Measurements from ENCODE around the gene HHAT.

HHAT gene

DNA sequence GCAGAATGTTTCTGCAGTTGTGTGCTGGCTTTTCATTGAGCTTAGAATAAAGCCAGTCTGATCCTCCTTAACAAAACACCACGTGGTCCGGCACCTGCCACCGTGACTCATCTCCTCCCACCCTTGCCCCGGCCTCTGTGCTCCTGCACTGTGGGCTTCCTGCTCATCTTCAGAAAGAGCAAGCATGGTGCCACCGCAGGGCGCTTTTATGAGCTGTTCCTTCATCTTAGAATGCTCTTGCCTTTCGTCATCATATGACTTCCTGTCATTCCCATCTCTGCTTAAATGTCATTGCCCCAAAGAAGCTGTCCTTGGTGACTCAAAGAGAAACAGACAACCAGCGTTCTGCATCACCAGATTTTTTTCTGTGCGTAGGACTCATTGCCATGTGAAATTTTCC lies 117.8 kb downstream of the HHAT start:
- peak; percentile 2 to 16 (median 4) for DNase-seq

DNA sequence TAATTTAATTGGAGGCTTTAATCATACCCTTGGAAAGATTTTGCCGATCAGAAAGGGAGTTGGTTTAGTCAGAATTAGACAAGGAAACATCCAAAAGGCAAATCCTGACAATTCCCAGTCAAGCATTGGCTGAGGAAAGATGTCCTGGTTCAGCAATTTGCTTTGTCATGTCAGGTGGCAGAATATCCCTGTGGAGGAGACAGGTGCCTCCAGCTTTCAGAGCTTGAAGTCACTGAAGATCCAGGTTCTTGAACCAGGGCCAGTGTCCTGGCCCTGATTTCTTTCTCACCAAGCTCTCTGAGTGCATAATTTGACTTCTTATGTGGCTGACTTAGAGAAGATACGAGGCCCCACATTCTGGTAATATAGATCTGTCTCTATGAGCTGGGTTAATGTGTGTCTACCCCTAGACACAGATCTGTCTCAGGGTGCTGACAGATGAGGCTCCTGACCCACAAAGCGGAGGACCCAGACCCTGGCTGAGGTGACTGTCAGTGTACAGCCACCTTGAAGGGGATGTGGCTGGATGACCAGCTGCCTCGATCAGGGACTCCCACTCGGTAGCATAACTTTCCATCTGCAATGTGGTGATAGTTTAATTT lies 118.9 kb downstream of the HHAT start:
- DNase-seq, result no peak

DNA sequence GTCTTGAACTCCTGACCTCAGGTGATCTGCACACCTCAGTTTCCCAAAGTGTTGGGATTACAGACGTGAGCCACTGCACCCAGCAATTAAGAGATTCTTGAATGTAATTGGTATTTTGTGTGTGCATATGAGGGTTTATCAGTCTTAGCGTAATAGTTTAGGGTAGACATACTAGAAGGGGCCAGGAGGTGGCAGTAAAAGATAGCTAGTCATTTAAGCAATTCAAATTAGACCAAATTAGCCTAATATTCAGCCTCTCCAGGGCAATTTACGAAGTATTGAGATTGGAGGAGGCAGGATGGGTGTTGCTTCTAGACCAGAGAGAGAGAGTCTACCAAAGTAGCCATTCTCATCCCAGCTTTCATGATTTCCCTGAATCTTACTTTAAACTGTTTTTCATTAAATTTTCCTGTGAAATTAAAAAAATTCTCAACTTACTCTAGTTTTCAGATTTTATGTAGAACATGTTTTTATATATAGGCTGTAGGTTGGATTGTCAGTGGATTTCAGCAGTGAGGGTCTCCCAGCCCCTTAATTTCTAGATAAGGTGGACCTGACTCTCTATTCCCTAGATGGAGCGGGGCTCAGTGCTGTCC lies 119.7 kb downstream of the HHAT start:
- no peak for DNase-seq

DNA sequence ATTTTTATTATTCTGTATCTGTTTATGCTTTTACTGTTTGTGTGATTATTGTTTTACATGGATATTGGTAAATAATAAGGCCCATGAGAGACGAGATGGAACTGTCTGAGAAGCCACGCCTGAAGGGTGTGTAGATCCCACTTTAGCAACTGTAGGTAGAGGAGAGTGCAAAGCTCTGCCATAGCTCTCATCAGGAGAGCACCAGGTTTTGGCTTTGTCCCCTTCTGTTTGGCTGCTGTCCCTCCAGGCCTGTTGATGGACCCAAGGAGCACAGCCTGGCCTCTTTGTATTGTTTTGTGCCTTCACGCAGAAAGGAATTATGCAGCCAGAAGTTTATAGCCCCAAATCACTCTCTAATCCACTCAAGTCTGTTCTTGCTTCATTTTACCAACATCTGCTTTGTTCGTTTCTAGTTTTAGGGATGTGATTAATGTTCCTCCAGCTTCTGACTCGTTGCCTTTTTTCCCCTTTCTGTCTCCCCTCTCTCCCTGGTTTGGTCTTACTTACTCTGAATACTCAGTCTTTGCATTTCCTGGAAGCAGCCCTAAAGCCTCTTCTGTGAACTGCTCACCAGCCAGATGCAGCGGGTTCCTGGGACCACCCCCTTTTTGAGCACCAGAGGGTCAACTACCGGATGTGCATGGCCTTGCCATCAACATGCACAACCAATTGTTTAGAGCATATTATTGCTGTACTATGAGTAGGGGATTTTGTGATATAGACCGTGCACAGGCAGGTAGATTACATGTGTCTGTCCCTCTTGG lies 127.3 kb downstream of the HHAT start:
- no peak for DNase-seq

GRCh38 chr1:210456731-210457255 lies 128.1 kb downstream of the HHAT start:
- DNase-seq, result no peak

DNA sequence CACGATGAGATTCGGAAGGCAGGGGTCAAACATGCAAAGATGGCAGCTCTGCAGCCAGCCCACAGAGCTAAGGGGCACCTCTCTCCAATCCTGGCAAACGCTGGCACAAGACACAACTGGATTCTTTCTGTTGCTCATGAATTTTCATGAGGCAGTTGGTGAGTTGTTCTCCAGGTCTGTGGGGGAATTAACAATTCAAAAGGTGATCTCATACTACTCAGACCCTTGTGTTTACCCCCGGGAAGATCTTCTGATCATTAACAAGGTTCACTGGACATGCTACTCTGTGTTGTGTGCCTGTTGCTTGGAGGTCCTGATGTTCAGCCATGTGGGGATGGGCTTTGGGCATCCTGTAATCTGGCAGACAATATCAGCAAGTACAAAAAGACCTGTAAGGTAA lies 128.9 kb downstream of the HHAT start:
- DNase-seq, result no peak

DNA sequence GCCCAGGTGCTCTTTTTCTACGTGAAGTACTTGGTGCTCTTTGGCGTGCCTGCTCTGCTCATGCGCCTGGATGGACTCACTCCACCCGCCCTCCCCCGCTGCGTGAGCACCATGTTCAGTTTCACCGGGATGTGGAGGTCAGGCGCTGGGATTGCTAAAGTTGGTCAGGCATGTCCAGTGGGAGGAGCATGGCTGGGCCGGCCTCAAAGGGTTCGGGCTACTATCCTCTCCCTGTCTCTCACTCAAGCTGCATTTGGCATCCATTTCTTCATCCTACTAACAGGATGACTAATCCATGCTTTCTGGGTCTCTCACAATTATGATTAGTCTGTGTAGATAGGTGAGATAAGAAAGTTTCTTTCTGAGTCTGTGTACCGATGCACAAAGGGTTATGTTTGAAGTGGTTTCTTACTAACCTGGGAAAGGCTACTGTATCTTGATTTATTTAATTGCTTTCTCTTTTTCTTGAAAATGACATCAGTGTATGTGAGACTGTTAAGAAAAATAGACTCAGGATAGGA lies 135.9 kb downstream of the HHAT start:
- DNase-seq, result no peak

- DNase-seq, result no peak
Measured at GRCh38 chr1:210465150-210465549, 136.4 kb downstream of the HHAT start.

DNA sequence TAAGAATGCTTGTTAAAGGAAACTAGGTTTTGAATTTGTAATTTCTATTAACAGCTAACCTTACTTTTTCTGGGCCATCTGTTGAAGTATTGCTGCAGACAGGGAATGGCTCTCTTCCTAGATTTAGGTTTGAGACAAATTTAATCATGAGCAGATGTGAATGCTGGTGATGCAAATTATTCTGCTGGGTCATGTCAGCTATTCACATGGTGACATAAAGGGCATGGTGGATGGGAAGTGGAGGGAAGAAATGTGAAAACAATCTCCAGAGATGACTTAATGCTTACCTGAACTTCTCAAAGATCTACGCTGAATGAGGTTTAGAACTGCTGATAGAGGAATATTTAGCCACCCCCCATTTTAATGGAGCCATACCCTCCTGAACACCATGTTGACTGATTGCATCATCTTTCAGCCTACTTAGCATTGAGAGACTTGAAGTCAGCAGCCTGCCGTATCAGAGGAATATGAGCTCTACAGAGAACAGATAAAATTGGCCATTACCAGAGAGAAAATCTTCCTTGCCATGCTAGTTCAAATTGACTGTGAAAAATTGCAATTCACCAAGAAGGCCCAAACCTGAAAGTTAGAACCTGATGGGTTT lies 138.8 kb downstream of the HHAT start:
- DNase-seq, result no peak

- DNase-seq, result no peak
Measured at GRCh38 chr1:210469441-210469840, 140.7 kb downstream of the HHAT start.

DNA sequence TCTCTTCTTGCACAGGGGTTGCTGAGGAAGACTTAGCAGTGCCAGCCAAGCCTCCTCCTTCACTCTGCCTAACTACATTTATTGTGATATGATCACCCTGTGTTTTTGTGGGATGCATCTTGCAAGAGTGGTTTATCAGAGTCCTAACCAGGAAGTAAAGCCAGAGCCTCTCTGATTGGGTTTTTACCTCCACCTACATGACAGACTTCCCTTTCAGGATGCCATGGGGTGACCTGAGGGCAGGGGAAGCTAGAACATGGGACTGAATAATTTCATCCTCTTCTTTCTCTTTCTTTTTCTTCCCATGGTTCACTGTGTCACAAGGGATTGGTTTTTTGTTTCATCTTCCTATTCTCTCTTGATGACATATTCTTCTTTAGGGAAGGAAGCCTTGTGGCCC lies 146.6 kb downstream of the HHAT start:
- DNase-seq, result no peak

GRCh38 chr1:210475806-210476205 lies 147.1 kb downstream of the HHAT start:
- no peak for DNase-seq

GRCh38 chr1:210476730-210477129 lies 148.0 kb downstream of the HHAT start:
- DNase-seq, result no peak

- DNase-seq, result no peak
Measured at GRCh38 chr1:210477328-210477924, 148.7 kb downstream of the HHAT start.

GRCh38 chr1:210478820-210479219 lies 150.1 kb downstream of the HHAT start:
- no peak for DNase-seq

GRCh38 chr1:210482491-210482890 lies 153.8 kb downstream of the HHAT start:
- no peak for DNase-seq

- DNase-seq, result no peak
Measured at GRCh38 chr1:210482945-210483617, 154.4 kb downstream of the HHAT start.

DNA sequence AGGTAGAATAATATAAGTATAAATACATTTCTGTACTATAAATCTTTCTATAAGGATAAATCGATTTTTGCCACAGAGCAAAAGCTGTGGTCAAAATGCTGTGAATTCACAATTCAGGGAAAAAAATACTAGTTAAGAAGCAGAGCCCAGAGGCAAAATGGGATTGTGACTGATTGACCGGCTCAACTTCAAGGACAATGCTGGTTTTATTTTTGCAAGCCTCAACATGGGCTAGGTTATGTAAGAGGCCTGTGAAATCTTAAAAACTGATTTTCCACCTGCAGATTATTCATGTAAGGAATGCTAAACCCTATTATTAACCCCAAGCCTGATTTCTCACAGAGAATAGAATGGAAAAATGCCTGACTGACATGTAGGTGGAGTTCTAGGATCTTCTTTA lies 155.1 kb downstream of the HHAT start:
- no peak for DNase-seq

GRCh38 chr1:210487021-210487420 lies 158.3 kb downstream of the HHAT start:
- DNase-seq, result no peak

GRCh38 chr1:210489491-210489890 lies 160.8 kb downstream of the HHAT start:
- no peak for DNase-seq

DNA sequence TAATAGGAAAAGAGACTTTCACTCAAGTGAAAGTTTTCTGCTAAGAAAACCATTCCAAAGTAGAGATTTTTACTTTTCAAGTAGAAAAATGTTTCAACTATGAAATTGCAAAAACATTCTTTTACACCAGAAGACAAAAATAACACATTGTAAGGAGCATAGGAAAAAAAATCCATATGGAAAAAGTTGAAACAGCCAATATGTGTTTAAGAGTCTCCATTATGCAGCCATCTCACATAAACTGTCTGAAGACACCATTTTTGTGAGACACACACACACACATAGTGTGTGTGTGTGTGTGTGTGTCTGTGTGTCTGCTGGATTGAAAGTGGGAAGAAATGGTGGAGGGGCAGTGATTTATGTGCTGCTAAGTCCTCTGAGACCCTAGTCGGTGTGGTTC lies 162.1 kb downstream of the HHAT start:
- DNase-seq, result no peak

GRCh38 chr1:210496063-210496462 lies 167.4 kb downstream of the HHAT start:
- DNase-seq, result no peak

GRCh38 chr1:210499956-210500355 lies 171.3 kb downstream of the HHAT start:
- DNase-seq, result no peak
